Measurements from ENCODE around the gene SRSF9.

DNA sequence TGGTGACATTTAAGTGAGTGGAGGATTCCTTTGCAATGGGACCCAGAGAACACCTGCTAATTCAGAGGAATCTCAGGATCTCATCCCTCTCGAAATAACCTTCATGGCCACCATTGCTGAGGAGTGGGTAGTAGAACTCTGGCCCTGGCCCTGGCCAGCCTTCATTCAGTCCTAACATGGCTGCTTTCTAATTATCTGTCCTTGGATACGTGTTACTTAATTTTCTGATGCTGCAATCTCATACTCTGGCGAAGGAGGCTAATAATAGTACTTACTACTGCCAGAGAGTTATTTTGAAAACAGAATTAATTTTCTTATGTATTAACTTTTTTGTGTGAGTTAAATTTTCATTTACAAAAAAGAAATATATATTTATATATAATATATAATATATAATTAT lies 43.8 kb downstream of the SRSF9 start:
- TF ChIP-seq, protein P1, sequence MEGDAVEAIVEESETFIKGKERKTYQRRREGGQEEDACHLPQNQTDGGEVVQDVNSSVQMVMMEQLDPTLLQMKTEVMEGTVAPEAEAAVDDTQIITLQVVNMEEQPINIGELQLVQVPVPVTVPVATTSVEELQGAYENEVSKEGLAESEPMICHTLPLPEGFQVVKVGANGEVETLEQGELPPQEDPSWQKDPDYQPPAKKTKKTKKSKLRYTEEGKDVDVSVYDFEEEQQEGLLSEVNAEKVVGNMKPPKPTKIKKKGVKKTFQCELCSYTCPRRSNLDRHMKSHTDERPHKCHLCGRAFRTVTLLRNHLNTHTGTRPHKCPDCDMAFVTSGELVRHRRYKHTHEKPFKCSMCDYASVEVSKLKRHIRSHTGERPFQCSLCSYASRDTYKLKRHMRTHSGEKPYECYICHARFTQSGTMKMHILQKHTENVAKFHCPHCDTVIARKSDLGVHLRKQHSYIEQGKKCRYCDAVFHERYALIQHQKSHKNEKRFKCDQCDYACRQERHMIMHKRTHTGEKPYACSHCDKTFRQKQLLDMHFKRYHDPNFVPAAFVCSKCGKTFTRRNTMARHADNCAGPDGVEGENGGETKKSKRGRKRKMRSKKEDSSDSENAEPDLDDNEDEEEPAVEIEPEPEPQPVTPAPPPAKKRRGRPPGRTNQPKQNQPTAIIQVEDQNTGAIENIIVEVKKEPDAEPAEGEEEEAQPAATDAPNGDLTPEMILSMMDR (IDR thresholded peaks at IDR 0.05 in 2 of 3, conservative IDR thresholded peaks at IDR 0.05 in 1 of 3; ENCODE audit: borderline replicate concordance in 1 of 3, insufficient read depth in 1 of 3, low read depth in 2 of 3, low read length in 2 of 3): no peak
- TF ChIP-seq EZH2 (IDR thresholded peaks at IDR 0.05) (no peak), POLR2AphosphoS5 (IDR thresholded peaks at IDR 0.05; ENCODE audit: low read depth, low read length) (no peak)
- TF ChIP-seq, protein P2, sequence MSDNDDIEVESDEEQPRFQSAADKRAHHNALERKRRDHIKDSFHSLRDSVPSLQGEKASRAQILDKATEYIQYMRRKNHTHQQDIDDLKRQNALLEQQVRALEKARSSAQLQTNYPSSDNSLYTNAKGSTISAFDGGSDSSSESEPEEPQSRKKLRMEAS (IDR thresholded peaks at IDR 0.05): no peak
